Esophagus squamous epithelium (tissue), 4 donors: ENCODE measurements around the gene CDYL.

ENCODE experiments used
- POLR2A ChIP-seq, 4 donors: fragments of 450-650 bp; IDR thresholded peaks; one replicate each; pipeline ENCODE4 v1.6.1; 2017; ENCODE audit warnings: antibody characterized with exemption in 4 of 4, mild to moderate bottlenecking in 4 of 4, moderate library complexity in 3 of 4
- TF ChIP-seq, protein P1 (sequence below), 6 experiments: fragments of 450-650 bp in 4 of 6; fragments of 200-600 bp in 2 of 6; sonication (generic) in 2 of 6; IDR thresholded peaks; one replicate each; pipeline ENCODE4 v1.5.1; 2016 to 2019; ENCODE audit warnings: antibody characterized with exemption in 6 of 6, mild to moderate bottlenecking in 4 of 6, moderate library complexity in 4 of 6

DNA sequence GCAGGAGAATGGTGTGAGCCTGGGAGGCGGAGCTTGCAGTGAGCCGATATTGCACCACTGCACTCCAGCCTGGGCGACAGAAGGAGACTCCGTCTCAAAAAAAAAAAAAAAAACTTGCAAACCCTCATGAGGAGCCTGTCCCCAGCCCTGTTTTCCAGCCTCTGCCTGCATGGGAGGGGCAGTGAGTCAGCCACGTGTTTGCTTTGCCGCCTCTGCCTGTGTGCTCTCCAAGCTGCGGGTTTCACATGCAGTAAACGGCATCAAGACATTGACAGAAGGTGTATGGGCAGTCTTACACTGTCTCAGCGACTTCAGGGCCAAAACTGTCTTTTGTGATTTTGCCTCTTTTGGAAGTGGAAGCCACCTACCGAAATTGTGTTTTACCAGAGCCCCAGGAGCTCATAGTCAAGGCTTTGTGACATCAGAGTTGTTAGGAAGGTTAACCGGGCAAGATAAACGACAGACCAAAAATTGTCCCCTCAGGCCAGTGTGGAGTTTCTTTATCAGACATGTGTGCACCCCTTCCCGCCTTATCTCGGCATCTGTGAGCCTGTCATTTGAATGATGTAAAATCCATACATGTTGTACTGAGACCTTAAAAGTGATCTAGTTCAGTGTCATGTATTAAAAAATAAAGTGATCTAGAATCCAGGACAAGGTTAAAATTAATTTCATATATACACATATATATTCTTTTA lies 174.8 kb downstream of the CDYL start:
- TF ChIP-seq POLR2A (IDR thresholded peaks at IDR 0.05) = no peak
- TF ChIP-seq, protein P1, sequence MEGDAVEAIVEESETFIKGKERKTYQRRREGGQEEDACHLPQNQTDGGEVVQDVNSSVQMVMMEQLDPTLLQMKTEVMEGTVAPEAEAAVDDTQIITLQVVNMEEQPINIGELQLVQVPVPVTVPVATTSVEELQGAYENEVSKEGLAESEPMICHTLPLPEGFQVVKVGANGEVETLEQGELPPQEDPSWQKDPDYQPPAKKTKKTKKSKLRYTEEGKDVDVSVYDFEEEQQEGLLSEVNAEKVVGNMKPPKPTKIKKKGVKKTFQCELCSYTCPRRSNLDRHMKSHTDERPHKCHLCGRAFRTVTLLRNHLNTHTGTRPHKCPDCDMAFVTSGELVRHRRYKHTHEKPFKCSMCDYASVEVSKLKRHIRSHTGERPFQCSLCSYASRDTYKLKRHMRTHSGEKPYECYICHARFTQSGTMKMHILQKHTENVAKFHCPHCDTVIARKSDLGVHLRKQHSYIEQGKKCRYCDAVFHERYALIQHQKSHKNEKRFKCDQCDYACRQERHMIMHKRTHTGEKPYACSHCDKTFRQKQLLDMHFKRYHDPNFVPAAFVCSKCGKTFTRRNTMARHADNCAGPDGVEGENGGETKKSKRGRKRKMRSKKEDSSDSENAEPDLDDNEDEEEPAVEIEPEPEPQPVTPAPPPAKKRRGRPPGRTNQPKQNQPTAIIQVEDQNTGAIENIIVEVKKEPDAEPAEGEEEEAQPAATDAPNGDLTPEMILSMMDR (IDR thresholded peaks at IDR 0.05) = no peak
